ENCODE measurements around the gene ST6GAL1.

DNA sequence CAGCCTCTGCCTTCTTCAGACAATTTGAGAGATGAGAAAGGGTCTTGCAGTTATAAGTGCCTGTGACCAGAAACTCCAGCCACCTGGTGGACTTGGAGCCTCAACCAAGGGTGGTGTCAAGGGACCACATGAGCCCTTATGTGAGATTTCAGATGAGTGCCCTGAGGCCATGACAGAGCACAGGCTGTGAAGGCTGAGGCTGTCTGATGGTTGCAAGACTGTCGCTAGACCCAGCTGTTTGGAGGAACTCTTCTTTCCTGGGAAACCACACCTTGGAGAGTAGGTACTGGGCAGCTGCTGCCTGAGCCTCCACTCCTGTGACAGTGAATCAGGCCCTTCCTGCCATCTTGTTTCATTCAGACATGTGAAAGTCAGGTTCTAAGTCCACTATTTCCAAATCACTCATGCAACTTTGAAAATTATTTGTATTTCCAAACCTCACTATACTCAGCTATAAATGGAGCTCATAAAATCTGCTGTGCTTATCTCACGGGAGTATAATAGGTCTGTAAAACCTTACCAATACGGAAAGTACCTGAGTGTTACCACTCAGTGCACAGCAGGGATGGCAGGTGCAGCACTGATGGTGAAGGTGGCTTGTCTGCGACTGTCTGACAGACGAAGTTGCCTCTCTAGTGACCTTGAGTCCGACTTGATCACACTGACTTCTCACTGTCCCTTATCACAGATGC is 109.5 kb downstream of the ST6GAL1 start:
- TF ChIP-seq, protein P1, sequence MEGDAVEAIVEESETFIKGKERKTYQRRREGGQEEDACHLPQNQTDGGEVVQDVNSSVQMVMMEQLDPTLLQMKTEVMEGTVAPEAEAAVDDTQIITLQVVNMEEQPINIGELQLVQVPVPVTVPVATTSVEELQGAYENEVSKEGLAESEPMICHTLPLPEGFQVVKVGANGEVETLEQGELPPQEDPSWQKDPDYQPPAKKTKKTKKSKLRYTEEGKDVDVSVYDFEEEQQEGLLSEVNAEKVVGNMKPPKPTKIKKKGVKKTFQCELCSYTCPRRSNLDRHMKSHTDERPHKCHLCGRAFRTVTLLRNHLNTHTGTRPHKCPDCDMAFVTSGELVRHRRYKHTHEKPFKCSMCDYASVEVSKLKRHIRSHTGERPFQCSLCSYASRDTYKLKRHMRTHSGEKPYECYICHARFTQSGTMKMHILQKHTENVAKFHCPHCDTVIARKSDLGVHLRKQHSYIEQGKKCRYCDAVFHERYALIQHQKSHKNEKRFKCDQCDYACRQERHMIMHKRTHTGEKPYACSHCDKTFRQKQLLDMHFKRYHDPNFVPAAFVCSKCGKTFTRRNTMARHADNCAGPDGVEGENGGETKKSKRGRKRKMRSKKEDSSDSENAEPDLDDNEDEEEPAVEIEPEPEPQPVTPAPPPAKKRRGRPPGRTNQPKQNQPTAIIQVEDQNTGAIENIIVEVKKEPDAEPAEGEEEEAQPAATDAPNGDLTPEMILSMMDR (IDR thresholded peaks at IDR 0.05): no peak
- TF ChIP-seq POLR2A (IDR thresholded peaks at IDR 0.05): no peak
